22Rv1 (cell line): ENCODE measurements around the gene RAN.

Source experiments
- H3K27ac ChIP-seq: fragments of 450-650 bp; 2 replicates; pipeline ENCODE4 v1.5.1; 2017
- ZFX ChIP-seq: fragments of 450-650 bp; IDR thresholded peaks from 2 replicates; pipeline ENCODE4 v1.6.1; 2017; ENCODE audit warnings: antibody characterized with exemption, borderline replicate concordance
- TF ChIP-seq, protein P1 (sequence below): fragments of 450-650 bp; IDR thresholded peaks from 2 replicates; pipeline ENCODE4 v1.5.1; 2017; ENCODE audit warnings: mild to moderate bottlenecking

Gene RAN

DNA sequence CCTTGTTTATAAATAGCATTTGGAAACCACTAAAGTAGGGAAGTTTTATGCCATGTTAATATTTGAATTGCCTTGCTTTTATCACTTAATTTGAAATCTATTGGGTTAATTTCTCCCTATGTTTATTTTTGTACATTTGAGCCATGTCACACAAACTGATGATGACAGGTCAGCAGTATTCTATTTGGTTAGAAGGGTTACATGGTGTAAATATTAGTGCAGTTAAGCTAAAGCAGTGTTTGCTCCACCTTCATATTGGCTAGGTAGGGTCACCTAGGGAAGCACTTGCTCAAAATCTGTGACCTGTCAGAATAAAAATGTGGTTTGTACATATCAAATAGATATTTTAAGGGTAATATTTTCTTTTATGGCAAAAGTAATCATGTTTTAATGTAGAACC, 4.4 kb downstream of the RAN start:
- H3K27ac ChIP-seq = no peak overlapping the region
- TF ChIP-seq ZFX = no peak
- TF ChIP-seq, protein P1, sequence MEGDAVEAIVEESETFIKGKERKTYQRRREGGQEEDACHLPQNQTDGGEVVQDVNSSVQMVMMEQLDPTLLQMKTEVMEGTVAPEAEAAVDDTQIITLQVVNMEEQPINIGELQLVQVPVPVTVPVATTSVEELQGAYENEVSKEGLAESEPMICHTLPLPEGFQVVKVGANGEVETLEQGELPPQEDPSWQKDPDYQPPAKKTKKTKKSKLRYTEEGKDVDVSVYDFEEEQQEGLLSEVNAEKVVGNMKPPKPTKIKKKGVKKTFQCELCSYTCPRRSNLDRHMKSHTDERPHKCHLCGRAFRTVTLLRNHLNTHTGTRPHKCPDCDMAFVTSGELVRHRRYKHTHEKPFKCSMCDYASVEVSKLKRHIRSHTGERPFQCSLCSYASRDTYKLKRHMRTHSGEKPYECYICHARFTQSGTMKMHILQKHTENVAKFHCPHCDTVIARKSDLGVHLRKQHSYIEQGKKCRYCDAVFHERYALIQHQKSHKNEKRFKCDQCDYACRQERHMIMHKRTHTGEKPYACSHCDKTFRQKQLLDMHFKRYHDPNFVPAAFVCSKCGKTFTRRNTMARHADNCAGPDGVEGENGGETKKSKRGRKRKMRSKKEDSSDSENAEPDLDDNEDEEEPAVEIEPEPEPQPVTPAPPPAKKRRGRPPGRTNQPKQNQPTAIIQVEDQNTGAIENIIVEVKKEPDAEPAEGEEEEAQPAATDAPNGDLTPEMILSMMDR = no peak

DNA sequence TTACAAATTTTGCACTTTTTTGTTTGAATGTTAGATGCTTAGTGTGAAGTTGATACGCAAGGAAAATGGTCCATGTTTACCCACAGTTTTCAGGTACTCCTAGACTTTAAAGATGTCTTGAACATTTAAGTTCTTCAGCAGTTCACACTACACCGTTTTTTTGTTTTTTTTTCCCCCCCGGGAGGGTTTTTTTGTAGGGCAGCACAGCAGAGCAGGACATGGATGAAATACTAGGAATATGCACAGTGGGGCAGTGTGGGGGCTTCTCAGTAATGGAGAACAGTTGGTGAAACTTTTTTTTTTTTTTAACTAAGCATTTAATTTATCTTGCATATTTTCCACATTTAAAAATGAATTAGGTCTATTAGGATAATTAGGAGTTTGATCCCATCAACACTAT, 4.9 kb downstream of the RAN start:
- H3K27ac ChIP-seq = no peak overlapping the region
- no peak for TF ChIP-seq ZFX
- TF ChIP-seq, protein P1 = no peak

DNA sequence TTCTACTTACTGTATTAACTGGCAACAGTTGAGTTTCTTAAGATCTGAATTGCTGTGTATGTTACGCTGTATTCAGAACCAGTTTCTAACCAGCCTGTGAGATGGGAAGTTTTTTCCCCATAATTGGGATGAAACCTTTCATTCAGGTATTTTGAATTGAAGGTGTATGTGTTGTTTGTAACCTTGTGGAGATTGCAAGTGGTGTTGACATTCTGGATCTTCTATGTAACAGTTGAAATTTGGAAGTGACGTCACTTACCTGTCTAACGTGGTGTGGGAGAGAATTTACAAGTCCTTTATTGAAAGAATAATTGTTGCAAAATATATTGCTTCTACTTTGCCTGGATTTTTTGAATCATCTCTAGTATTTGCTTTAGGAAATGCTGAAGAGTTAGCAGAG, 5.5 kb downstream of the RAN start:
- no peak overlapping the region for H3K27ac ChIP-seq
- TF ChIP-seq, protein P1 = no peak
- TF ChIP-seq ZFX = no peak

DNA sequence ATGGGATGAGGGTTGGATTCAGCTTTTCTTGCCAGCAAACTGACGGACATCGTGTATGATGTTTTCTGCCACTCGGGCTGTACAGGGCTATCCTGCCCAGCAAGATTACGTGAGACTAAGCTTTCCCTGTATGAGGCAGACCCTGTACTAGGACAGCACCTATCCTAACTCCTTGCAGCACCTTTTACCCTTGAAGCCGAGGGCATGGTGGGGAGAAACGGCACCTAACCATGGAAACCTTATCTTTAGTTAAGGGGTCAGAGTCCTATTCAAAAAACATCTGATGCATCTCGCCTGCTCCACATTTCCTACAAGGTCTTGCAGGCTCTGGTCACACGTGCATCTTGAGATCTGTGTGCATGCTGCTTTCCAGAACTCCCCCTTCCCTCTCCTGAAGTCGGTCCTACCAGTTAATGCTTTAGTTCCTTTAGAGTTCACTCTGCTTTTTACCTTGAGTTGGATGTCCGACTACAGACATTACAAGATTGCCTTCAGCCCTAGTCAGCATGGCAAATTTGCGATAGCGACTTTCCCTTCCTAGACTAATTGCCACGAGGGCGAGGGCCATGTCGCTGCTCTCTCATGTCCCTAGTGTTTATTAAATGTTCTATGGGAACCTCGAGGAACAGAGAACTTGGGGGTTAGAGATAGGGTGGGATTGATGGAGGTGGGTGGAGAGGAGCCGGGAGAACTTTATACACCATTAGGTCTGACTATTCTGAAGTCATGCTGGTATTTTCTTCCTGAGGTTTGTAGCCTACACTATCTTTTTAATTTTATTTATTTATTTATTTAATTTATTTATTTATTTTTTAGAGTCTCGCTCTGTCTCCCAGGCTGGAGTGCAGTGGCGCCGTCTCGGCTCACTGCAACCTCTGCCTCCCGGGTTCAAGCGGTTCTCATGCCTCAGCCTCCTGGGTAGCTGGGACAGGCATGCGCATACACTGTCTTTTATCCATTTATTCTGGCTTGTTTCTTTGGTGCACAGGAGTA, 6.6 kb downstream of the RAN start:
- H3K27ac ChIP-seq = peak overlapping the region; percentile 14; the same call in 1 of the 2 replicates
- TF ChIP-seq ZFX = no peak
- TF ChIP-seq, protein P1 = no peak

DNA sequence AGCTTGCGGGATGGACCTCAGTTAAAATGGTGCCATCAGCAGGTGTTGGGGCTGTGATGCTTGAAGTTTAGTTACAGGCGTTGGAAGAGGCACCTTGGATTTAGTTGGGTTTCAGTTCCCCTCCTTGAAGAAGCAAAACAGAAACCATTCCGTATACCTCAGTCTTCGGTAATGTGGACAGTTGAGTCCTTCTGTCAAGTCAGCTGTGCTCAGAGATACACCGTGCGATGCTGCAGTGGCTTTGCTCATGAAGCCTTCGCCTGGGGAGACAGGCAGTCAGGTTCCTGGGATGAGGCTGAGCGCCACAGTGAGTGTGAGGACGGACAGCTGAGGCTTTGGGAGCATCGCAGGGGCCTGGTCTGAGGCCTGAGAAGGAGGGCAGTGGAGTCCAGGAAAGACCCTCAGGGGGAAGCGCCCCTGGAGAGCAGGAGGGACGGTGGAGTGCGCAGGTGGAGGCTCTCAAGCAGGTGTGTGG, 7.4 kb downstream of the RAN start:
- H3K27ac ChIP-seq = no peak overlapping the region
- TF ChIP-seq, protein P1 = no peak
- TF ChIP-seq ZFX = no peak

DNA sequence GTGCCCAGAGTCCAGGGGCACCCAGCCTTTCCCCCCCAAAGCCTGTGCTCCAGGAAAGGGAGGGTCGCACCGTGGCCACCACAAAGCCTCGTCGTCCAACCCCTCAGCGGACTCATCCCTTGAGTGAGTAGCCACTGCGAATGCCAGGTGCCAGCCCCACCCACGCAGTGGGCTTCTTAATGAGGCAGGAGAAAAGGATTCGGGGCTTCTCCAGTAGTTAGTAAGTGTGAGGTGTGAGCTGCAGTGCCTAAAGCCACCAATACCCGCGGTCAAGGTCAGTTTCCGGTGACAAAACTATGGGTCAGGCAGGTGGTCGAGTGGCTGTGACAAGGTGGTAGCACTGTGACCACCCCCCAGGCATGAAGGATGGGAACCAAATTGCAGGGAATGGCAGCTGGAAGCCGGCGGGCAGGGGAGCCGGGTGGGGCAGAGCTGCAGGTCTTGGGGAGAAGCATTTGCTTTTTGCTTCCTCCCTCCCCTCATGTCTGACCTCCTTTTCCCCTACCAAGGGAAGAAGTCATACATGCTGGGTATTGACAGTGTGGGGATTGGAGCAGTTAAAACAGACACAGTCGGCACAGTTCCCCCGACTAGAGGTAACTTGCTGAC, 8.0 kb downstream of the RAN start:
- TF ChIP-seq, protein P1 = no peak
- TF ChIP-seq ZFX = no peak
- H3K27ac ChIP-seq = no peak overlapping the region
